Measurements from ENCODE around the gene DPEP3. TPM values are rescaled to one million over a fixed set of nuclear protein-coding genes. Genes with fewer than 3 reads are reported as not detected.
"Not testable (repeated sequence)": the region's sequence is repeated elsewhere in the genome, so short reads cannot be mapped to it uniquely, and the experiment has no call there.

DPEP3 gene, protein sequence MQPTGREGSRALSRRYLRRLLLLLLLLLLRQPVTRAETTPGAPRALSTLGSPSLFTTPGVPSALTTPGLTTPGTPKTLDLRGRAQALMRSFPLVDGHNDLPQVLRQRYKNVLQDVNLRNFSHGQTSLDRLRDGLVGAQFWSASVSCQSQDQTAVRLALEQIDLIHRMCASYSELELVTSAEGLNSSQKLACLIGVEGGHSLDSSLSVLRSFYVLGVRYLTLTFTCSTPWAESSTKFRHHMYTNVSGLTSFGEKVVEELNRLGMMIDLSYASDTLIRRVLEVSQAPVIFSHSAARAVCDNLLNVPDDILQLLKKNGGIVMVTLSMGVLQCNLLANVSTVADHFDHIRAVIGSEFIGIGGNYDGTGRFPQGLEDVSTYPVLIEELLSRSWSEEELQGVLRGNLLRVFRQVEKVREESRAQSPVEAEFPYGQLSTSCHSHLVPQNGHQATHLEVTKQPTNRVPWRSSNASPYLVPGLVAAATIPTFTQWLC
- under 1 TPM in 1 of 2 donors, not detected in 1; 0.28 TPM for total RNA-seq
- long read RNA-seq = 0 reads

DNA sequence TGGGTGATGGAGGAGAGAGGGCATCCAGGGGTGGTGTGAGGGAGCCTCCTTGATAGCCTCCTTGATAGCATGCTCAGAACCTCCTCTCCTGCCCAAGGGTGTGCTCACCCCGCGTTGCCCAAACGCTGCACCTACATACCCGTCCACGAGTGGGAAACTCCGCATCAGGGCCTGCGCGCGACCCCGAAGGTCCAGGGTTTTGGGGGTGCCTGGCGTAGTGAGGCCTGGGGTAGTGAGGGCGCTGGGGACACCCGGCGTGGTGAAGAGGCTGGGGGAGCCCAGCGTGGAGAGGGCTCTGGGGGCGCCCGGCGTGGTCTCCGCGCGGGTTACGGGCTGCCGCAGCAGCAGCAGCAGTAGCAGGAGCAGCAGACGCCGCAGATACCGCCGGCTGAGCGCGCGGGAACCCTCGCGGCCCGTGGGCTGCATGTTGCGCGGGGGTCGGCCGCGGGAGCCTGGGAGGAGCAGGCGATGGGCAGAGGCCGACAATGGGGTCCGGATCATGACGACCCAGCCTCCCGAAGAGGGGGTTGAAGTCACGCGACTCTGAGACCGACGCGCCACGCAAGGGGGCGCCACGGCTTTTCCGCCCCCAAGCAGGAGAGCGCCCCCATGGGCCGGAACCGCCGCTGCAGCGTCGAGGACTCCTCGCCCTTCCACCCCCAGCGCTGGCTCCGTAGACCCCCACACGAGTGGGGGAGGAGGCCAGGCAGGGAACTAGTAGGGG is at the start of gene DPEP3:
TSS of gene DPEP3 (minus strand) at position 545 of the 724 bp plus-strand sequence. CDS start at position 426, 119 bp downstream.
- DNase-seq (no peak), ATAC-seq (no peak)
- intact Hi-C loops (cut with DNase I, micrococcal nuclease) = no loop called here

DNA sequence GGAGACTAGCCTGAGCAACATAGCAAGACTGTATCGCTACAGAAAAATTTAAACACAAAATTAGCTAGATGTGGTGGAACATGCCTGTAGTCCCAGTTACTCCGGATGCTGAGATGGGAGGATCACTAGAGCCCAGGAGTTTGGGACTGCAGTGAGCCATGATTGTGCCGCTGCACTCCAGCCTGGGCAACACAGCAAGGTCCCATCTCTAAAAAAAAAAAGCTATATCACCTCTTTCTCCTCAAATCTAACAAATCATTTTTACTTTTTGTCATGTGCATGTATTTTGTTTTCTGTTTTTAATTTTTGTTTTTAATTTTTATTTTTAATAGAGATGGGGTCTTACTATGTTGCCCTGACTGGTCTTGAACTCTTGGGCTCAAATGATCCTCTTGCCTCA is 48.7 kb upstream of the DPEP3 start:
- ATAC-seq = no peak
- intact Hi-C loops (cut with DNase I, micrococcal nuclease) = no loop called here
- DNase-seq = no peak

DNA sequence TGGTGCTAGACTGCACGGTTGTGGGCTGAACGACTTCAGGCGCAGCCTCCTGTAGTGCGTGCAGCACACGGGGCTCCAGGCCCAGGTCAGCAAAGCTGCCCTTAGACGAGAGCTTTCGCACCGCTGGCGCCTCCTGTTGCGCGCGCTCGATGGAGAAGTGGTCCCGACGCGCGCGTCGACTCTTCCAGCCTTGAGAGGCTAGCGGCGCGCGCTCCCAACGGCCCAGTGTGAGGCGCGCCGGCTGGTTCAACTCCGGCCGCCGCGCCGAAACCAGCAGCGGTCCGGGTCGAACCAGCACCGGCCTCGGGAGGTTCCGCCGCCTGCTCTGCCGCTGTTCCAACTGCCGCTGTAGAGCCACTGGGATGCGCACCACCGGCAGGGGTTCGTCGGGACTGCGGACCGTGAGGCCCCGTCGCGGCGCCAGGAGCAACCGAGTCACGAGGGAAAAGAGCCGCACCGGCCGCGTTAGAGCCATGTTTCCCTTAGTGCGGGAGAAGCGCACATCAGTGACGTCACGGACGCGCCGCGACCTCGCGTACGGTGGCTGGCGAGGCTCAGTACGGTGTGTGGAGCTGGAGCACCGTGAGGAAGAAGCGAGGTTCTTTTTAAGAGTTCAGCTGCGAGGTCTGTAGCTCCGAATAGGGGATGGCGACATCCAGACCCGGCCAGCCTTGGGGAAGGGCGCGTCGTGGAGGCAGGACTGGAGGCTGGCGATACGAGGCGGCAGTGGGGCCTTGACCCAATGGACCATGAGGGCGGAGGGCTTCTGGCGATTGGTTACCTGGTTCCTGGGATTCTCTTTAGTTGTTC is 42.6 kb upstream of the DPEP3 start, which contains the start of the genes DDX28 and DUS2:
TSS of gene DDX28 (minus strand) at position 505 of the 810 bp plus-strand sequence. CDS start at position 475, 30 bp downstream.
TSS of gene DUS2 (plus strand) at position 557 of the 810 bp plus-strand sequence. CDS start 14,740 bp downstream, outside the sequence.
- DNase-seq = peak; percentile 85 to 96
- peak; percentile 98 for ATAC-seq
- intact Hi-C loops (cut with DNase I, micrococcal nuclease) = no loop called here

DNA sequence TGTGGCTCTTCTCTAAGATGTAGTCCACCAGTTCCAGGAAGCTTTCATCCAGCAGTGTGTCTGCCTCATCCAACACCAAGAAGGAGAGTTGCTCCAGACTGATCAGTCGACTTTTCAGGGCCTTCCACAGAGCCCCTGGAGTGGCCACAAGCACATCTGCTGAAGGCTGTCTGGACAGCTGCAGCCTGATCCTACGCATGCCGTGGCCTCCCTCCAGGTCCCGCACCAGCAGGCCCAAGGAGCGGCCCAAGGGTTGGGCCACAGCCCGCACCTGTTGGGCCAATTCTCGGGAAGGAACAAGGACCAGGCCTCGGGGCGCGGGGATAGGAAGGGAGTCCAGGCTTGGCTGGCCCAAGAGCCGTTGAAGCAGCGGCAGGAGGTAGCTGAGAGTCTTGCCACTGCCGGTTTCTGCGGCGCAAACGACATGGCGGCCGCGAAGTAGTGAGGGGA is 42.0 kb upstream of the DPEP3 start:
- intact Hi-C loops (cut with DNase I, micrococcal nuclease) = no loop called here
- DNase-seq (no peak), ATAC-seq (peak; percentile 2)

DNA sequence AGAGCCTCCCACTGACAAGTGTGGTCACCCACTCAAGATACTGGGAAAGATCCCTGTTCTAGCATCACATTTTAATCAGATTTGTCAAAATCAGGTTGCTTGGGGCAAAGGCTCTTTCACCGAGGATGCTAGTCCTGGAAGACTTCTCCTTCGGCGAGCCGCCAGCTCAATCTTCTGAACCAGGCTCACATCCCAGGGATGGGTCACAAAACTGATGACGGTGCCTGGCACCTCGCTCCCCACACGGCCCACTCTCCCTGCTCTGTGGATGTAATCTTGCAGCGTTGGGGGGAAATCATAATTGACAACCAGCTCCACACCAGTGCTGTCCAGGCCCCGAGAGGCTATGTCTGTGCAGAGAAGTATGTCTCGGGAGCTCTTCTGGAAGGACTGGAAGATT is 41.2 kb upstream of the DPEP3 start:
- no peak for DNase-seq
- intact Hi-C loops (cut with DNase I, micrococcal nuclease) = no loop called here
- no peak for ATAC-seq

DNA sequence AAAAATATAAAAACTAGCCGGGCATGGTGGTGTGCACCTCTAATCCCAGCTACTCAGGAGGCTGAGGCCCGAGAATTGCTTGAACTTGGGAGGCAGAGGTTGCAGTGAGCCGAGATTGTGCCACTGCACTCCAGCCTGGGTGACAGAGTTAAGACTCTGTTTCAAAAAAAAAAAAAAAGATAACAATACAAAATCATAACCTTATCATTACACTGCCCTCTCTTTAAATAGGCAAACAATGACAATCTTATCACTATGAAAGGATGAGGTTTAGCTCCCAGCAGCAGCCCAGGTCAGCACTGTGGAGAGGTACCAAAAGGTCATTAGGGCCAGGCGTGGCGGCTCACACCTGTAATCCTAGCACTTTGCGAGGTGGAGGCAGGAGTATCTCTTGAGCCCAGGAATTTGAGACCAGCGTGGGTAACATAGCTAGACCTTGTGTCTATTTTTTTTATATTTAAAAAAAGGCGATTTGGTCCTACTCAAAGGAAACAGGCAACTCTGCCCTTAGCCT is 38.9 kb upstream of the DPEP3 start:
- DNase-seq = no peak
- intact Hi-C loops (cut with DNase I, micrococcal nuclease) = no loop called here
- ATAC-seq = no peak

DNA sequence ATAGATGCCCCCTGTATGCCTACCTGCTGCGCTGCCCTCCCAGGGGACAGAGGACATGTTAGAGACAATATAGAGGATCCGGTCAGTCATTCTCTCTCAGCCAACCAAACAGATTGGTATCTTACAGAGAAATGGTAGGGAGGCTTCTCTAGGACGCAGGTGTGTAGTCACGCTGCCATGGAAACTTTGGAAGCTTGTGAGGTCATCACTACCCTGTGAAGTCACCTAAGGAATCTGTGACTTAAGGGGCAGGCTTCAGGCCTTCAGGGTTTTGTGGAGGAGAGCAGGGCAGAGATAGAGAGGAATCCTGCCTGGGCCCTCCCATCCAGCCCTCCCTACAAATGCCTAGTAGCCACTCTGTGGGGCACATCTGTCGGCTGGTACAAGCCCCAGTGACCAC is 35.4 kb upstream of the DPEP3 start, which contains the start of gene DPEP2NB:
TSS of gene DPEP2NB (minus strand) at position 231 of the 400 bp plus-strand sequence. CDS start at position 90, 141 bp downstream.
- intact Hi-C loops (cut with DNase I, micrococcal nuclease) = no loop called here
- ATAC-seq (no peak), DNase-seq (no peak)

DNA sequence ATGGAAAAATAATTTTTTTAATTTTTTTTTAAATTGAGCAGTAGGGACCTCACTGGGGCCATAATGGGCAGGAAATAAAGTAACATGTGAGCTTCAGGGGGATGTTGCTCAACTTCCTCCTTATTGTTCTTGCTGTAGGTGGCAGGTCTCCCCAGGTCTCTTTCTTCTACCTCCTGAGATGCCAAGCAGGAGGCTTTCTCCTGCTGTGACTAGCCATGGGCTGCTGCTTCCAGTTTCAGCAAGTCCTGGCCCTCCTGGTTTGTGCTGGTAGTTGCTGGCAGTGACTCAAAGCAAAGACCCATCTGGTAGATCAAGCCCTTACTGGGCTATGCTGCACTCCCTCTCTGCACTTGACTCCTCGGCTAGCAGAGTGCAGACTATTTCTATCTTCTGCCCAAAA is 33.1 kb upstream of the DPEP3 start:
- ATAC-seq (no peak), DNase-seq (no peak)
- intact Hi-C loops (cut with DNase I, micrococcal nuclease) = no loop called here

DNA sequence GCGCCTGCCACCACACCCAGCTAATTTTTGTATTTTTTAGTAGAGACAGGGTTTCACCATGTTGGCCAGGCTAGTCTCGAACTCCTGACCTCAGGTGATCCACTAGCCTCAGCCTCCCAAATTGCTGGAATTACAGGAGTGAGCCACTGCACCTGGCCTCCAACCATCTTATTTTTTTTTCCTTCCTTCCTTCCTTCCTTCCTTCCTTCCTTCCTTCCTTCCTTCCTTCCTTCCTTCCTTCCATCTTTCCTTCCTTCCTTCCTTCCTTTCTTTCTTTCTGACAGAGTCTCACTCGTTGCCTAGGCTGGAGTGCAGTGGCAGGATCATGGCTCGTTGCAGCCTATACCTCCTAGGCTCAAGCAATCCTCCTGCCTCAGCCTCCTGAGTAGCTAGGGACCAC is 29.6 kb upstream of the DPEP3 start:
- ATAC-seq; DNase-seq; intact Hi-C loops (cut with DNase I, micrococcal nuclease): not testable (repeated sequence)

DNA sequence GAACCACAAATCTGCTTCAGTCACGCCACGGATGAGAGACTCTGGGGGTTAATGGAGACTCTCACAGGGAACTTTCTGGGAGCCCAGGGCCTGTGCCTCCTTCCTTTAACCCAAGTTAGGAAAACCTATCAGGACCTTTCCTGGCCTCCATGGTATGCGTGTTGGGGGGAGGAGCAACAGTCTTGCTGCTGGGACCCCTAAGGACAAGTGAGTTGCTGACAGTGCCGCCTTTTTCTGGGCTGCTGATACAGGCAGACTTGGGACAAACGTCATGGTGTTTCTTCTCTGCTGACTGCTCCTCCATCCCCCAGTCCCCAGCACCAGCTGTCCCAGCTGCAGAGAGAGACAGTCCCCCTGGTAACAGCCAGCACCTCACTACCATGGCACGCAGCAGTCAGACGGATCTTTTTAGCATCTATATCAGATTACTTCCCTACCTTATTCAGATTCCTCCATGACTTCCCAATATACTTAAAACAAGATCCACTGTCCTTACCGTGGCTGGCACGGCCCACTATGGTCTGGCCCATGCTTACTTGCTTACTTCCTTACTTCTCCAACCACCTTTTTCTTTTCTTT is 28.9 kb upstream of the DPEP3 start:
- ATAC-seq = no peak
- intact Hi-C loops (cut with DNase I, micrococcal nuclease) = no loop called here
- DNase-seq = no peak

DNA sequence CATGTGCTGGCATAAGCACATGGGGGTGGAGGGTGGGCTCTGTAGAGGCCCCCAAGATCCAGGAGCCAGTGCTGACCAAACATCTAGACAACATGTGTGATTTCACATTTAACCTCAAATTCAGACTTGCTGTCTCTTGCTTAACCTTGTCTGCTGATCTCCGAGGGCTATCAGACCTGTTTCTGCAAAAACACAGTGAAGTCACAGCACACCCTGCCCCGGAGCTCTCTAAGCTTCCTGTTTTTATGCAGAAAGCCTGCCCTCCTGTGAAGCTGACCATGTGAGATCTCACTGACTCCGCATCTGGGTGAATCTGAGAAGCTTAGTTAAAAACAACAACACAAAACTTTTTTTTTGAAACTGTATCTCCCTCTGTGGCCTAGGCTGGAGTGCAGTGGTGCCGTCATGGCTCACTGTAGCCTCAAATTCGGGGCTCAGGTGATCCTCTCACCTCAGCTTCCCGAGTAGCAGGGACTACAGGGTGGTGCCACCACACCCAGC is 25.5 kb upstream of the DPEP3 start:
- ATAC-seq (peak; percentile 33), DNase-seq (peak in 1 of 2 donors; percentile 46)
- intact Hi-C loops (cut with DNase I, micrococcal nuclease) = no loop called here

DNA sequence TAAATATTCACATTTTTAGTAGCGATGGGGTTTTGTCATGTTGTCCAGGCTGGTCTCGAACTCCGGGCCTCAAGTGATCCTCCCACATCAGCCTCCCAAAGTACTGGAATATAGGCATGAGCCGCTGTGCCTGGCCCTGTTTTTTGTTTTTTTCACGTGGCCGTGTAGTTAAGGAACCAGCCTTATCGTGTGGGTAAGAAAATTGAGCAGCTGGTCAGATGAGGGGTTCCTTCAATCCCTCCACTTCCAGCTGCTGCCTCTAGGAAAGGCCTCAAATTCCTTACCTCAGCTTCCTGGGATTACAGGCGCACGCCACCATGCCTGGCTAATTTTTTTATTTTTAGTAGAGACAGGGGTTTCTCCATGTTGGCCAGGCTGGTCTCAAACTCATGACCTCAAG is 24.9 kb upstream of the DPEP3 start:
- ATAC-seq (no peak), DNase-seq (no peak)
- intact Hi-C loops (cut with DNase I, micrococcal nuclease) = no loop called here

DNA sequence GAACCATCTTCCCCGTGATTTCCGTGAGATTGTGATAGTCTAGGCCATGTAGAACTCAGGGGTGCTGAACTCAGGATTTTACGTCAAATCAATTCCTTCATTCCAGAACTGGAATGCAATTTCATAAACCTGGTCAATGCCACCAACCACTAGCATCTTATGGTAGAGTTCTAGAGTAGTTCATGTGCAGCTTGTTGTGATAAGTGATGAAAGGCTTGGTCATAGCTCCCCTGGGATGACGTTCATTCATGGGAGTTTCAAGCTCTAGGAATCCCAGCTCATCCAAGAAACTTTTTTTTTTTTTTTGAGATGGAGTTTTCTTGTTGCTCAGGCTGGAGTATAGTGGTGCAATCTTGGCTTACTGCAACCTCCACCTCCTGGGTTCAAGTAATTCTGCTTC is 22.7 kb upstream of the DPEP3 start:
- intact Hi-C loops (cut with DNase I, micrococcal nuclease) = no loop called here
- DNase-seq (no peak), ATAC-seq (no peak)

DNA sequence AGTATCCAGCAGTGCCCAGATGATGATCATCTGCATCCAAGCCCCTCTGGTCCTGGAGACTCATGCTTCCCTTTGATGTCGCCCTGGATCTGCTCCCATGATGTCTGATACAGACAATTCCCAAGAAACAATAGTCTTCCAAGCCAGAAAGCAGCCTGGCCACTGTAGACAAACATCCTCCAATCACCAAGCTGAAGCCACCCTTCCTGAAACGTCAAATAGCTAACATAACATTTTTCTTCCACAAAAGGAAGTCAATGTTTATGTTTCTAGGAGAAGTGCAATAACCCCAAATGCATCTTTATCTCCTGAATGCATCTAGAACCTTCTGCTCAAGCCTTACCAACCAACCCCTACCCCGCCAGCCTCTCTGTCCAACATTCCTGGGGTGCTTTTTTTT is 20.2 kb upstream of the DPEP3 start:
- DNase-seq = no peak
- intact Hi-C loops (cut with DNase I, micrococcal nuclease) = no loop called here
- ATAC-seq = no peak

DNA sequence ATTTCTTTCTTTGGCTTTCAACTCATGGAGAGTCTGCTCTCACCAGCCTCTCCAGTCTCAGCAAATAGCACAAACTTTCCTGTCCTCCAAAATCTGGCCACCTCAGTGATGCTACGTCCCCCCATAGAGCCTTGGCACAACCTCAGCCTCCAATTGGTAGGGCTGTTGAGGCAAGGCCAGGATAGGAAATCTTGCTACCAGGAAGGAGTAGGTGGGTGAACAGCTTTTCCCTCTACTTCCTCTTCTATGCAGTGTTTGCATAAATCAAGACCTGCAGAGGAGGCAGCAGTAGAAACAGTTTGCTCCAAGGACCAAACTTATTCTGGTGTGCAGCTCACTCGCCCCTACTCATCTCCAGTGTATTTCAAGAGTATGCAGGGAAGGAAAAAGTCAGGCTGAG is 19.7 kb upstream of the DPEP3 start:
- ATAC-seq (no peak), DNase-seq (no peak)
- intact Hi-C loops (cut with DNase I, micrococcal nuclease) = no loop called here

DNA sequence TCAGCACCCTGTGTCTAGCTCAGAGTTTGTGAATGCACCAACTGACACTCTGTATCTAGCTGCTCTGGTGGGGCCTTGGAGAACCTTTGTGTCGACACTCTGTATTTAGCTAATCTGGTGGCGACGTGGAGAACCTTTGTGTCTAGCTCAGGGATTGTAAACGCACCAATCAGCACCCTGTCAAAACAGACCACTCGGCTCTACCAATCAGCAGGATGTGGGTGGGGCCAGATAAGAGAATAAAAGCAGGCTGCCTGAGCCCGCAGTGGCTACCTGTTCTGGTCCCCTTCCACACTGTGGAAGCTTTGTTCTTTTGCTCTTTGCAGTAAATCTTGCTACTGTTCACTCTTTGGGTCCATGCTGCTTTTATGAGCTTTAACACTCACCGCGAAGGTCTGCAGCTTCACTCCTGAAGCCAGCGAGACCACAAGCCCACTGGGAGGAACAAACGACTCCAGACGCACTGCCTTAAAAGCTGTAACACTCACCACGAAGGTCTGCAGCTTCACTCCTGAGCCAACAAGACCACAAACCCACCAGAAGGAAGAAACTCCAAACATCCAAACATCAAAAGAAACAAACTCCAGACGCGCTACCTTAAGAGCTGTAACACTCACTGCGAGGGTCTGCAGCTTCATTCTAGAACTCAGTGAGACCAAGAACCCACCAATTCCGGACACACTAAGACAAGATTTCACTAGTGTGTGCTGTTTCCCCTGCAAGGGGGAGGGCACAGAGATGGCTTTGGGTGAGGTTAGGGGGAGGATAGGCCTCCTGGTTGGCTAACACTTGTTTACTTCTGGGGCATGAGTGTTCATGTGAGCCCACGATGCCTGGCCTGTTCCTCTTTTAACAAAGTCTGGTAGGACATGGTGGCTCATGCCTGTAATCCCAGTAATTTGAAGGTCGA is 18.7 kb upstream of the DPEP3 start, which contains the start of gene DPEP2:
TSS of gene DPEP2 (minus strand) at position 706 of the 910 bp plus-strand sequence. CDS start 6,272 bp downstream, outside the sequence.
- intact Hi-C loops (cut with DNase I, micrococcal nuclease); DNase-seq: not testable (repeated sequence)
- peak; percentile 32 for ATAC-seq

All from left colon (tissue), 2 donors.